ENCODE measurements around the gene HTR2C.
"Not testable (repeated sequence)": the region's sequence is repeated elsewhere in the genome, so short reads cannot be mapped to it uniquely, and the experiment has no call there.

The HTR2C gene

GRCh38 chrX:114583646-114584374, at the start of gene HTR2C:
HTR2C (plus strand) TSS chrX:114584086; CDS start chrX:114726937, 142,851 bp downstream.
- DNase-seq (ENCODE audit: low read depth in 2 of 2), result no peak

- DNase-seq (ENCODE audit: low read depth in 2 of 2), result no peak
Measured at GRCh38 chrX:114580336-114580735, 3.5 kb upstream of the HTR2C start.

- no peak for DNase-seq (ENCODE audit: low read depth in 2 of 2)
Measured at GRCh38 chrX:114581528-114582263, 2.2 kb upstream of the HTR2C start.

- no peak for DNase-seq (ENCODE audit: low read depth in 2 of 2)
Measured at GRCh38 chrX:114582264-114582632, 1.6 kb upstream of the HTR2C start.

GRCh38 chrX:114582698-114583395, 1.0 kb upstream of the HTR2C start:
- no peak for DNase-seq (ENCODE audit: low read depth in 2 of 2)

- no peak for DNase-seq (ENCODE audit: low read depth in 2 of 2)
Measured at GRCh38 chrX:114584375-114584943, 573 bp downstream of the HTR2C start.

- no peak for DNase-seq (ENCODE audit: low read depth in 2 of 2)
Measured at GRCh38 chrX:114584983-114585842, 1.3 kb downstream of the HTR2C start.

- no peak for DNase-seq (ENCODE audit: low read depth in 2 of 2)
Measured at GRCh38 chrX:114591121-114591520, 7.2 kb downstream of the HTR2C start.

- no peak for DNase-seq (ENCODE audit: low read depth in 2 of 2)
Measured at GRCh38 chrX:114599305-114599704, 15.4 kb downstream of the HTR2C start.

GRCh38 chrX:114599911-114600310, 16.0 kb downstream of the HTR2C start:
- DNase-seq (ENCODE audit: low read depth in 2 of 2), result no peak

GRCh38 chrX:114606619-114607018, 22.7 kb downstream of the HTR2C start:
- DNase-seq (ENCODE audit: low read depth in 2 of 2), result not testable (repeated sequence)

GRCh38 chrX:114611018-114611619, 27.2 kb downstream of the HTR2C start:
- no peak for DNase-seq (ENCODE audit: low read depth in 2 of 2)

GRCh38 chrX:114615765-114616164, 31.9 kb downstream of the HTR2C start:
- no peak for DNase-seq (ENCODE audit: low read depth in 2 of 2)

- DNase-seq (ENCODE audit: low read depth in 2 of 2), result no peak
Measured at GRCh38 chrX:114619874-114620273, 36.0 kb downstream of the HTR2C start.

- no peak for DNase-seq (ENCODE audit: low read depth in 2 of 2)
Measured at GRCh38 chrX:114626323-114626722, 42.4 kb downstream of the HTR2C start.

GRCh38 chrX:114635986-114636385, 52.1 kb downstream of the HTR2C start:
- no peak for DNase-seq (ENCODE audit: low read depth in 2 of 2)

GRCh38 chrX:114650351-114650750, 66.5 kb downstream of the HTR2C start:
- no peak for DNase-seq (ENCODE audit: low read depth in 2 of 2)

- no peak for DNase-seq (ENCODE audit: low read depth in 2 of 2)
Measured at GRCh38 chrX:114675365-114675764, 91.5 kb downstream of the HTR2C start.

GRCh38 chrX:114700533-114700932, 116.6 kb downstream of the HTR2C start:
- DNase-seq (ENCODE audit: low read depth in 2 of 2), result not testable (repeated sequence)

GRCh38 chrX:114709406-114709805, 125.5 kb downstream of the HTR2C start:
- DNase-seq (ENCODE audit: low read depth in 2 of 2), result no peak

GRCh38 chrX:114710571-114710970, 126.7 kb downstream of the HTR2C start:
- DNase-seq (ENCODE audit: low read depth in 2 of 2), result no peak

Data from stimulated activated CD8-positive, alpha-beta memory T cell treated with anti-CD3 and anti-CD28 coated beads, Interleukin-2, amount 100 ng/mL, for 48 hours (primary cell).